HG03066 (cell line): ENCODE data around the gene DDN.

Source experiments
- ATAC-seq: cut with Tn5 transposase; IDR thresholded peaks from one replicate; pipeline ENCODE4 v1.9.1; 2021; ENCODE audit warnings: low read depth; ENCODE audit not compliant: unreplicated experiment

The DDN gene

DNA sequence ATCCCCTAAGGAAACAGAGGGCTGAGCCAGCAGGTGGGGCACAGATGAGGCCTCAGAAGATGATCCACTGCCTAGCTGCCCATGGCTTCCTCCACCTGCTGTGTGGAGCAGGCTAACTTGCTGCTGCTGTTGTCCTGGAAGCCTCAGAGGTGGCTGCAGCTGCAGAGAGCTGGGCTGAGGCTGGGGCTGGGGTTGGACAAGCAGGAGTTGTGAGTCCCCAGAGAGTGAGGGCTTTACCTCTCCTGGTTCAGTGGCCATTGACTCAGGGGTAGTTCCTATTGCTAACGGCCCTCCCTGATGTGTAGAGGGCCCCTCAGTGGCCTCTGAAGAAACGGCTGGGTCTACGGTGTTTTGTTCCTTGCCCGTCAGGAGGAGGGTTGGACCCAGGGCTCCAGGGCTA, 33.1 kb upstream of the DDN start:
- ATAC-seq, result no peak

DNA sequence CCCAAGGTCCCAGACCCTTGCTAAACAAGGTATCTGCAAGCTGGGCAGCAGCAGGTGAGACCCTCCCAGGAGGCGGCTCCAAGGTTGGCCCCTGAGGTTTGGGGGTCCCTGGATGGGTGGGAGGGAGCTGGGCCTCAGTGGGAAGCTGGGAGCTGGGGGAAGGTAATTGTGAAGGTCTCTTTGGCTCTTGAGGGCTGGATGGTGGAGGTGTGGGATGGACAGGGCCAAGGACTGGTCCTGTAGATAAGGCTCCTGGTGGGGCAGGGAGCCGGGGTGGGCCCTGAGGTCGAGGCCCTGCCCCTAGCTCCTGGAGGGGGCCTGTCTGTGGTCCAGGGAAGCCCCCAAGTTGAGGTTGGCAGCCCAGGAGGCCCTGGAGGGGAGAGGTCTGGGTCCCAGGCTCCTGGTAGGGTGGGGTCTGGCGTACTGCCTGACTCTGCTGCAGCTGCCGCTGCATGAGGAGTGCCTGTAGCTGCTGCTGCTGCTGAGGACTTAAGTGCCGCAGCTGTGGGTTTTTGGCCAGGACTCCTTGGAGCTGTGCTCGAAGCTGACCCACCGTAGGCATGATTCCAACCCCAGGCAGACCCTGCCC, 32.5 kb upstream of the DDN start:
- no peak for ATAC-seq

DNA sequence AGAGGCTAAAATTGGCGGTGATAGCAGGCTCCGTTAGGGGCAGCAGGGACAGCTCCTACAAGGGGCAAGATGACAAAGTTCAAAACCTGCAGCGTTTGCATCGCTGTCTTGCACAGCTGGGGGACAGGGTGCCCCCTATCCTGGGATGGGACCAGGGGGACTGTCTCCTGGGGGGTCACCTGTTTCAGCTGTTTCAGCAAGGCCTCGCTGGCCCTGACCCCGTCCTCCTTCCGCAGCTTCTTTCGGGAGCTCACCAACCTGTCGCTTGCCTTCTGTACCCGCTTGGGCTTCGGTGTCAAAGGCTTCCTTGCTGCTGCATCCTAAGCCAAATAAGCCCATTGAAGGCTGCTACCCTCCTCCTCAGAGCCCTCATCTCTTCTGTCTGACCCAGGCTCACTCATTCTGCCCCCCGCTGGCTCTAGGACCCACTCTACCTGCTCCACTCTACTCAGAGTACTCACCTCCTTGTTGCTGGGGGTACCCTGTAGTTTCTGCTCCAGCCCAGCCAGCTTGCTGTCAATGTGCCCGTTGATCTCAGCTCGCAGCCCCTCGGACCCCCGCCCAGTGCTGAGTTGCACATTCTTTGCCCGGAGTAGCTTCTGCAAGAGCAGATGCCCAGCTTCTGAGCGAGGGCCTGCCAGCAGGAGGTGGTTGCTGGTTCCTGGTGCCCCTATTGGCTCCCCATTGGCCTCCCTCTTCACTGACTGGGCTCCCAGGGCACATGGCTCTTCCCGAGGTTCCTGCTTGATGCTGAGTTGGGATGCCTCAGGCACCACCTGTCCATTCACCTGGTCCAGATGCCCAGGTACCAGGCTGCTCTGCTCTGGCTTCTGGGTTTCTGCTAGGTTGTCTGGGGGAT, 31.8 kb upstream of the DDN start:
- ATAC-seq, result no peak

DNA sequence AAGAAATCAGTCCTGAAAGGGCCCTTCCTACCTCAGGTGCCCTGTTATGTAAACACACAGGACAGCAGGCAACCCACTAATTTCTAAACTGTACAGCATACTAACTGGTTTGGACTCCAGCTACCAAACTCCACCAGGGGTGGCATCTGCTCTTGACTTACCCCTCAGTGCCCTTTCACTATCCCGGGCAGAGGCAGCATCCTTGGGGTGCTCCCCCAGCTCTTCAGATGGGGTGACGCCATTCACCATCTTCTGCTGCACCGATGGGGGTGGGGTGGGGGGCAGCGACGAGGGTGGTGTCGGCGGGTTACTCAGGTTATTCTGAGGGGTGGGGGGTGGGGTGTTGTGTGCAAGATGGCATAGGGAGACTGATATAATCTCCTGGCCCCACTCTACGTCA, 30.9 kb upstream of the DDN start:
- ATAC-seq, result no peak

DNA sequence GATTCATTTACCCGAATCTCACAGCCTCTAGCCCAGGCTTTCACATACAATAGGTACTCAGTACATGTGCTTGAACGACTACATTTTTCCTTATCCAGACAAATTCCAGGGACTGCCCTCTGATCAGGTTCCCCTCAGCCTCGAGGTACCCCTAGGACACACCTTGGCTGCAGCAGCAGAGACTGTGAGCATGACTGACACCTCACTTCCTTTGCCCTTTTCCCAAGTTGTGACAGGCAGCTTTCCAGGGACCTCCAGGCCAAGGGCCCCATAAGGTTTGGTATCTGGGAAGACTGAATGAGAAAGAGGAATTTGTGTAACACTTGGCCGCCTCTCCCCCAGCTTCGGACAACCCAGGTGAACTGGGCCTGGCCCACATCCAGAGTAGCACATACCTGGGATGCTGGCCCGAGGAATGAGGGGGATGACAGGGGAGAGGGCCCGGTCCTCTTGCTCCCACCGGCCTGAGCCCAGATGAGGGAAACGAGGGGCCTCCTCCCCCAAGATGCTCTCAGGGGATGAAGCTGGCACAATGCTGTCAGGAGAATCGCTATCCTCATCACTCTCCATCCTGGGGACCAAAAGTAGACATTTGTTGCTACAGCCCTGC, 29.6 kb upstream of the DDN start:
- no peak for ATAC-seq

DNA sequence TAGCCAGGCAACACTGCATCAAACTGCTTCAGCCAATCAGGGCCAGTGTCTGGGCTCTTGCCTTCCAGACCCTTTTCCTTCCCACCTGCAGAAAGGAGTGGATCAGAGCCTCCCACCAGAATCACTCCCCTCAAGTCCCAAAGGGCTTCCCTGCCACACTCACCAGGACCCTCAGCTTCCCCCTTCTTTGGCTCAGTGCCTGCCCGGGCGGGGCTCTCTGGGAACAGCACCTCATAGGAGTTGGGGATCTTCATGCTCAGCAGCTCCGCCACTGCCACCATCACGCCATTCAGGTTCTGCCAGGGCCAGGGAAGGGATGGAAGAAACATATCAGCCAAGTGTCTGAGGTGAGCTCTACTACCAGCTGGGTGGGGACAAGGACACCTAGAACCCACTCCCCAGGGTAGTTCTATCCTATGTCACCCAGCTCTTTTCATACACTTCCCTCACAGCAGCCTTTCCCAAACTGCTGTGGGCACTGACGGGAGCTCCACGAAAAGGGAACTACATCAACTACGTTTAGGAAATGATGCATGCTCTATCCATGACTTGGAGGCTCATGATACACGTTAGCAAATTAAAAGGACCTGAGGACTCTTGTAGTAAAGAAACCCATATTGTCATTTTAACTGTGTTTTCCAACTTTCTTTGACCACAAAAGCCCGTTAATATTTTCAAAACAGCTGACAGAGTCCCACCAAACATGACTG, 28.8 kb upstream of the DDN start:
- no peak for ATAC-seq

DNA sequence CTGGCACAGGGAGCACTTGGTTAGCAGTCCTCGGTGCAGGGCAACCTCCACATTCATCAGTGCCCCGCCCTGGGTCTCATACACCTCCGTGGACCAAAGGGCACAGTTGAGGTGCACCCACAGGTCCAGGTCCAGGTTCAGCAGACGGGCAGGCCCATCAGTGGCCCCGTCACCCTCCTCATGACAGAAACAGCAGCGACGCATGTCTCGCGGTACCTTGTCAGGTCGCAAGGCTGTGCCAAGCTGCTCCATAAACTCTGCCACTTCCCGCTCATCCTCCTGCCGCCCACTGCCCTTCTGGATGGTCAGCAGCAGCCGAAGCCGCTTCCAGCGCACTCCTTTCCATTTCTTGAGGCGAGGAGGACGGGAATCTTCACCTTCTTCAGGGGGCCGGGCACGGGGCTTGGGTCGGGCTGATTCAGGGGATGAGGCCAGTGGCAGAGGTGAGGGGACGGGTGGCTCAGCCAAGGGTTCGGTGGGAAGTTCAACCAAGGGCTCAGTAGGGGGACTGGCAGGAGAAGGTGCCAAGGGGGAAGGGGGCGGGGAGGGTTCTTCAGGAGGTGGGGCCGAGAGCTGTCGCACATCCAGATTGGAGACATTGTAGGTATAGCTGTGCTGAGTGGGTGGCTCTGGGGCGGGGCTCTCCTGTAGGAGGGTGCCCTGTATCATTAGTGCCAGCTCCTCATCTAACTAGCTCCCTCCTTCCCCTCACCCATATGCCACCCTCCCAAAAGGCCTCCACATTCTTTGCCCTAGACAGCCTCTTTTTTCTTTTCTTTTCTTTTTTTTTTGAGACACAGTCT, 27.7 kb upstream of the DDN start:
- ATAC-seq, result no peak

DNA sequence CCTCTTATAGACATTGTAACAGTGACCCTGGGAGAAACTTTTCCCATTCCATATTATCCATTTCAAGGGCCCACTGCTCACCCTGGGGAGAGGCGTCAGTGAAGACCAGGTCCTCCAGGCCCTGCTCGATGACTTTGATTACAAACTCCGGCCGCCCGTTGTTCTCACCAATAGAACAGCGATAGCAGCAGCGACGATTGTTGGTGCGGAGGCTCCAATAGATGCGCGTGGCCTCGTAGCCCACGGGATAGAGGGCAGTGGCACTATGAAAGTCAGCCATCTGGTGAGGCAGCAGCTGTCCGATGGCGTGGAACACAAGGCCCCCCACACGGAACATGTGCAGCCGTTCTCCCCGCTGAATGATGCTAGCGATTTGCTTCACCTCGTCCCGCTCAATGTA, 26.9 kb upstream of the DDN start:
- ATAC-seq, result no peak

DNA sequence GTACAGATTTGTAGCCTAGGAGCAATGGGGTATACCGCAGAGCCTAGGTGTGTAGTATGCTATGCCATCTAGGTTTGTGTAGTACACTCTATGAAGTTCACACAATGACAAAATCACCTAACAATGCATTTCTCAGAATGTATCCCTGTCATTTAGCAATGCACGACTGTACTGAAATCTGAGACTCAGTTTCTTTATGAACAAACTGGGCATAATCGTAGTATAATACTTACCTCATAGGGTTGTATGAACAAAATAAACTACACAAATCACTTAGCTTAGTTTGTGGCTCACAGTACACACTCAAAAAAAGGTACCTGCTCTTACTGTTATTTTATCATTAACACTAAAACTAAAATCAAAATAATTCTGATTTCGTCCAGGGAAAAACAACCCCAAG, 26.3 kb upstream of the DDN start:
- no peak for ATAC-seq

DNA sequence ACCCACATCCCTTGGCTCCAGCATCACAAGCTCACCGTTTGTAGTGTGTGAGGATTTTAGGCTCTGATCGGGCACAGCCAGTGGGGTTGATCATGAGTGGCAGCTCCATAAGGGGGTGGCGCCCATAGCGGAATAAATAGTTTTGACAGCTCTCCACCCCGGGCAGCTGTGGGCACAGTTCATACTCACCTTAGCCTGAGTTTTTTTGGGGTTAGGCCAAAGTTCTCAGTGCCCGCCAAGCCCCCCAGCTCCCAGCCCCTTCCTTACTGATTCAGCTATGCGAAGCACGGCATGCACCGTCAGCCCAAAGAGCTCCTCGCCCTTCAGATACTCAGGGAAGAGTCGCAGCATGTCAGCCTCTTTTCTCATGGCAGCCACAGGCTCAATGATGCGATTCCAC, 25.4 kb upstream of the DDN start:
- no peak for ATAC-seq

DNA sequence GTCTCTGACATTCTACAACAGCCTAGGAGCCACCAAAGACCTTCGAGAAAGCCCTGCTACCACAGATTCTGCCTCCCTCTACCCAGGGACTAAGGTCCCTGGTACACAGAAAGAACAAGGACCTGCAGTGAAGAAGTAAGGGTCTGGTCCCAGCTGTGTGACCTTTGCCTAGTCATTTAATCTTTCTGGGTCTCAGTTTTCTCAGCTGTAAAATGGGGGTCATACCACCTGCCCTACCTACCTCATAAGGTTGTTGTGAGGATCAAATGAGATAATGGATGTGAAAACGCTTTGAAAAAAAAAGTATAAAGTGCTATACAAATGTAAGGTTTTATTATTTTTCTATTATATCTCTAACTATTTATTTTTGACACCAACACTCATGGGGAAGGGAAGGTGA, 24.6 kb upstream of the DDN start:
- no peak for ATAC-seq

DNA sequence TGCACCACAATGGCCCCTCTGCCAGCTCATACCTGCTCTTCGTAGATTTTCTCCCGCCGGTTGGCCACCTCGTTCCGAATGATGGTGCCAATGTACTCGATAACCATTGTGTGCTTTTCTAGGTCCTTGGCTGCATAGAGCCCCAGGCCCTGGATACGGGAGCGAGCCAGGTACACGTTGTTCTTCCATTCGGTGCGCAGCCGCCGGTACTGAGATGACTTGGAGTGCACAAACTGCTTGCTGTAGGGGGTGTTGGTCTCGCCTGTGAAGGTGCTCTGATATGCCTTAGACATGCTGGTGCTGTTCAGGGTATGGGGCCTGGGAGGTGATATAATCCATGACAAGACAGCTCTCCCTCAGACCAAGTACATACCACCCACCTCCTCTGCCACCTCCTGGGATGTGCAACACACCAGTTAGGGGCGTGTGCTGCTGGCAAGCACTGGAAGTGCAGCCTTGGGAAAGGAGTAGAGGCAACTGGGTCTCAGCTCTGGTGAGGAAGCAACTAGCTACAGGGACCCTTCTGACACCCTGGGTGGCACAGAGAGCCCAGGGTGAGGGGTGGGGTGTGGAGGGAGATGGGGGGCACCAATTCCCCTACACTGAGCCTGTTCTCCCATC, 23.5 kb upstream of the DDN start:
- no peak for ATAC-seq

DNA sequence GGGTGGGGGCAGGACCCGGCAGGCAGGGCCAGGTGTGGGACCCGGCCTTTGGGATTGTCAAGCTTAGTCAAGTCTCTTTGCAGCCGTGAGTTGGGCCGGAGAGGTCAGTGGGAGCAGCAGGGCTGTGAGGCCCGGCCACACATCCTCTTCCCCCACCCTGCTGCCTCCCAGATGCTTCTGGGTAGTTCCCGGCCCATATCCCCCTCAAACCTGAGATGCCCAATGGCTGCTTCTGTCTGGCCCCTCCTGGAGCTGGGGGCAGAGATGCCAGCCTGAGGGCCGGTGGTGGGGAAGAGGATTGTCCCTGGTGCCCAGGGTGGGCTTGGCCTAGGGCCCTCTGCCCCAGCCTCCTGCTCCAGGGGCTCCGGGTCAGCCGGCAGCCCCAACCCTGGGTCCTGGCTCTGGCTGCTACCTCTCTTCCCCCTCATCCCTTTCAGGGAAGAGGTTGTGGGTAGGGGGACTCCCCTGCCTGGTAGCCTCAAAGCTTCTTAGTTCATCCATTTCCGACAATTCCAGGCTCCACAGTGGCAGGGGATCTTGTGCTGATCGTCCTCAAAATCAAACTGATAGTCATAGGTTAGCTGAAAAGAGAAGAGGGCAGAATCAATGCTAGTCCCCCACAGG, 22.2 kb upstream of the DDN start:
- no peak for ATAC-seq

DNA sequence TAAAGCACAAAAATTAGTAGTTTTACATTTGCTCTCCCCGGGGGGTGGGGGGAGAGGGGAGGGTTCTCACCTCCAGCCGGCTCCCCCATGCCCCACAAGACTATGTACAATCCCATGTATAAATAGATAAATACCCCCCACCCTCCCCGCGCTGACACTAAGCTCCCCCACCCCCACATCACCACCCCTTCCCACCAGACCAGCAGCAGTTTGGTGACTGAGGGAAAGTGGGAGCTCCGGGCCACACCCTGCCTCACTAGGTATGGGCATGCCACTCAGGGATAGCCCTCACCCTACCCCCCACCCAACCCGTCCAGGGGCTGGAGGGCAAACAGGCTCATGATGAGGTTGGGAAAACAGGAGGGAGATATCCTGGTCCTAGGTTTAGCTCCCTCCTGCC, 21.3 kb upstream of the DDN start:
- no peak for ATAC-seq

DNA sequence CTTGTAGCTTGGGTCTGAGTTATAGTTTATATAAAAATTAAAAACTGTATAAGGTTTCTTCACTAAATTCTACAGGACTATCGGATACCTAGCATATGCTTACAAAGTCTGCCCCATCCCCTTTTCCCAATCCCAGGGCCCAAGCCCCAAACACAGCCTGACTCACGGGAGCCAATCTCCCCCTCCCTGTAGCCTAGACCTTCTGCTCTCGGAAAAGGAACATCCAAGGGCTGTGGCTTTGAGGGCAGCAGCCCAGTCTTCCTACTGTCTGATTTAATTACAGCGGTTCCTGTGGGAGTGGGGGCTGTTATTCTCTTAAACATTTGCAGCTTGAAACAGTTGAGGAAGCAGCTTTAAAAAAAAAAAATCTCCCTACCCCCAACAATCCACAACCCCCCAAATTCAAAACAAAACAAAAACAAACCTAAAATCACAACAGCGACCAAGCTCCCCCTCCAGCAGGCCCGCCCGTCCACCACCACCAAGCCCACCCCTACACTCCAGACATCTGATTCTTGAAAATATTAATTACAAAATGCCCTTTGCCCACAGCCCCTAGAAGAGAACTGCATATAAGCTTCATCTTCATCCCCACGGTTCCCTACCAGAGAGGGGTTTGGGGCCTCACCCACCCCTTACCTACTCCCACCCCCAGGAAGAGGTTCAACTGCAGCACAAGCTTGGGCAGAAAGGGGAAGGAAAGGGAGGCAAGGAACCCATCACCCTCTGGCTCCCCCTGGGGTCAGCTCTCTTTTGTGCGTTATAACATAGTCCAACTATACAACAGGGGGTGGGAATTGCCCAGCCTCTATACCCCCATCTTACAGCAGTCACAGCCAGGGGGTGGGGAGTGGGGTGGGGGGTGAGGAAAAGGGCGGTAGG, 20.5 kb upstream of the DDN start:
- no peak for ATAC-seq

DNA sequence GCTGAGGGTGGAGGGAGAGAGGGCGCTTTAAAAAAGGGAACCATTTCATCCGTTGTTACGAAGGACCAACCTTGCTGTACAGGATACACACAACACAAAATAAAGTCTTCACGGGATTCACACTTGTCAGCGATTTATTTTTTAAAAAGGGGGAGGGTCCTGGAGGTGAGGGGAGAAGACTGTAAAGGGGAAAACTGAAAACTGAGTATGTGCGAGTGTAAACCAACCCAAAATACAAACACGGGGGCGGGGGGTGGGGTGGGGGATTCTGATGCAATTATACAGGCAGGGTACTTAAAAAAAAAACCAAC, 19.9 kb upstream of the DDN start:
- ATAC-seq, result peak; percentile 6

DNA sequence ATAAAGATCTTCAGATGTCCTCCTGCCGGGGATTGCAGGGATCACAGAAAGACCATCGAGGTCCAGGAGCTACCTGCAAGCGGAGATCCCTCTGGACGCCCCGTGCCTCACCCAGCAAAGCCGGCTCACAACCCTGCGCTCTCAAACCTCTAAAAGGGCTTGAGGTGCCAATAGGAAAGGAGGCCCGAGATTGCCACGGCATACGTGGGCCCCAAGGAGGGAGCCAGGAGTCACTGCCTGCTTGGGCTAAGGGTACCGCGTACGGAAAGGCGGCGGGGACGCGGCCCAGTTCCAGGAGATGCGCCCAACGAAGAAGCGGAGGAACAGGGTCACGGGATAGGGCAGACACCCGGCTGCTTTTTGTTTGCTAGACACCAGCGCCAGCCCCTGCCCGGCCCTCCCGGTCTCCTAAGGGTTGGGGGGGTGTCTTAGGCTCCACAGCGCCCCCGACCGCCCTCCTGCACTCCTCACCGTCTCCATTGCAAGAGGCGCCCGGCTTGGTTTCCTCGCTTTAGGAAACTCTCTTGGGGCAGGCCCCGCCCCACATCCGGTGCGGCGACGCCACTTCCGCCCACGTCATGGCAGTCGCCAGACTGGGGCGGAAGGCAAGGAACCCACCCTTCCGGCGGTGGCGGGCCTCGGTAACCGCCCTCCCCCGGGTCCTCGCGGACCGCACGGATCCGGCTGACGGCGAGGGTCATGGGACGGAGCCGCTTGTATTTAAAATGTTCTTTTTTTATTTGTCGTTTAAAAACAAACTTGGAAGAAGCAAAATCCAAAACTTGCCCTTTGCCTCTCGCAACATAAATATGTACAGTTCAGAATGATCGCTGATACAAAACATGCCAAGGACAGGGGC, 19.3 kb upstream of the DDN start, which contains the start of gene PRKAG1:
TSS of gene PRKAG1 (minus strand) at position 516 of the 859 bp plus-strand sequence. CDS start at position 480, 36 bp downstream.
- peak; percentile 90 for ATAC-seq

DNA sequence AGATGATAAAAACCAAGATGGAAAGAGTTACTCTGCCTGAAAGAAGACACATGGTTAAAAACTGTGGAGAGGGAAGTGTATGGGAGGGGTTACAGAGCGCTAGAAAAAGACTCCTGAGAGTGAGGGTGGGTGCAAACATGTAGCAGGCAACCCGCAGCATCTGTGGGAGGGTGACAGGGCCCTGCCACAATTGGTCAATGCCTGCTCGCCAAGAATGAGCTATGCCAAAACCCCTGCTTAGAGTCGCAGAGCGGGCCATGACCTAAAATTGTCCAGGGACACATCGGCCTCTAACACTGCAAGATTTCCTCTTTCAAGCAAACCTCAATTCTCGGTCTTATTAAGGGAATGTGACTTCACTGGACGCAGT, 18.7 kb upstream of the DDN start:
- peak; percentile 12 for ATAC-seq
